ENCODE measurements around the gene GLOD4.
A peak's percentile ranks its signal among the peaks of the same experiment; 100 is the strongest.
"Not testable (repeated sequence)": the region's sequence is repeated elsewhere in the genome, so short reads cannot be mapped to it uniquely, and the experiment has no call there.

GLOD4 gene

GRCh38 chr17:802481-802880, 20.4 kb upstream of the GLOD4 start:
- no peak for DNase-seq

- DNase-seq, result no peak
Observed at GRCh38 chr17:801660-802059, 19.6 kb upstream of the GLOD4 start.

DNA sequence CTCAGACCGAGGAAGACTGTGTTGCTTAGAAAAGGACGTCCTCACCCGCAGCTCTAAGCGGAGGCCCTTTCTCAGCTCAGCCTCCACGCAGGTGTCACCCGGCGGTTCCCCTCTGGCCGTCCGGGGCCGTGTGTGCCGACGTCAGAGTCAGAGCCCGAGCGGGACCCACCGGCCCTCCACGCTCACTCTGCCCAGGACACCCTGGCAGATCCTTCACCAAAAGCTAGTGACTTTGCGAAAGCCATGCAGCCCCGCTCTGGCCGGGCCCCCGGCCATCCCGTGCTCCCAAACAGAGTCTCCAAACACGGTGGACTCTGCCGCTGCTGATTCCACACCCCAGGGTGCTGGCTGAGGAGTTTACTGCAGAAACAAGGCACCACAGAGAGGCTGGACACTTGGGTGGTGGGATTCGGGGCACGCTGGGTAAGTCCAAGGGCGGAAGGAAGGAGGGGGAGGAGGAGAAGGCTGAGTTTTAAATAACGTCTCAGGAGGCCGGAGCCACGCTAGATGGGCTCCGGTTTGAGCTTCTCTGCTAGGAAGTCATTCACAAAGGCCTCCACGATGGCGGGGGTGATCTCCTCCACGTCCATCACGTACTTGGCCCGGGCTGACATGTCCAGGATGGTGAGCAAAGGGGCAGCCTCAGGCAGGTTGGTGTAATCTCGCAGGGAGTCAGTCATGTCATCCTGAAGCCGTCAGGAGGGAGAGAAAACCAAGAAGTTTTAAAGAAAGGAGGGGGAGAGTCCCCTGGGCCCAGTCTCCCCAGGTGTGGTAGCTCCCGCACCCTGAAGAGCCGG, 18.6 kb upstream of the GLOD4 start:
- DNase-seq, result no peak

GRCh38 chr17:799261-799660, 17.2 kb upstream of the GLOD4 start:
- no peak for DNase-seq

- no peak for DNase-seq
Observed at GRCh38 chr17:798246-798645, 16.2 kb upstream of the GLOD4 start.

GRCh38 chr17:797236-797840, 15.3 kb upstream of the GLOD4 start:
- no peak for DNase-seq

GRCh38 chr17:796609-797008, 14.5 kb upstream of the GLOD4 start:
- no peak for DNase-seq

DNA sequence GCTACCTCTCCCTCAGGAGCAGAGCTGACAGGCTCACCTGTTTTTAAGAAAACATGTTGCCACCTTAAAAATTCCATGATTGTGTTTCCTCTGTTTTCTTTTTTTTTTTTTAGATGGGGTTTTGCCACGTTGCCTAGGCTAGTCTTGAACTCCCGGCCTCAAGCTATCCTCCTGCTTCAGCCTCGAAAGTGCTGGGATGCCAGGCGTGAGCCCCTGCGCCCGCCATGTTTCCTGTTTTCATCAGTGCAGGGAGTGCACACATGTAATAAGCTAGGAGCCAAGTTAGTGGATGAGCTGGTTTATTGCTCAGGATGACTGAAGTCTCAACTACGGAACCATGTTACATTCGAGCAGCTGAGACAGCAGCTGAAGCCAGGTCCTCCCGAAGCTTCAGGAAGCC, 13.6 kb upstream of the GLOD4 start:
- DNase-seq, result no peak

- no peak for DNase-seq
Observed at GRCh38 chr17:795276-795675, 13.2 kb upstream of the GLOD4 start.

DNA sequence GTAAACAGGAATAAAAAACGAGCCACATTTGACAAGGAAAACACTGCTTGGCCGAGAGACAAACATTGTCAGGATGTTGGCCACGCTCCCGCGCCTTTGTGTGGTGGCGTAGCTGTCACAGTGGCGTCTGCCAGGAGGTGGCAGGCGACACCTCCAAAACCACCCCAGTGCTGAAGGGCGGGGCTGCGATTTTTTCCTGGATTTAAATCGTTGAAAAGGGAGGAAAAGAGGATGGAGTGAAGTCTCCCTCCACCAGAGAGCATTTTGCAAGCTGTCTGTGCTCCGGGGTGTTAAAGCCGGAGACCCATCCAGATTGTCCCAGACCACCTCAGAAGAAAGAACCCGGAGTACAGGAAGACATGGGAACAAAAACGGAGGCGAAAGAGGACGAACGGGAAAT, 12.8 kb upstream of the GLOD4 start:
- DNase-seq, result peak; percentile 65

GRCh38 chr17:792277-792676, 10.2 kb upstream of the GLOD4 start:
- no peak for DNase-seq

DNA sequence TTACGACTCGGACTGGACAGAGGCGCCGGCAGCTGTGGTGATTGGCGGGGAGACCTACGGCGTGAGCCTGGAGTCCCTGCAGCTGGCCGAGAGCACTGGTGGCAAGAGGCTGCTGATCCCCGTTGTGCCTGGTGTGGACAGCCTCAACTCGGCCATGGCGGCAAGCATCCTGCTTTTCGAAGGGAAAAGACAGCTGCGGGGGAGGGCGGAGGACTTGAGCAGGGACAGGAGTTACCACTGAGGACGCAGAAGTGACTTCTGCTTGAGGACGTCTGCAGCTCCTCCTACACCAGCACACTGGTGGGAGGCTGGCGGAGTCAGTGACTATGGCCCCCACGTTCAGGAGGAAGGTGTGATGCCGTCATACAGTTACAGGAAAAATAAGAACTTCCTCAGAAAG, 9.7 kb upstream of the GLOD4 start:
- no peak for DNase-seq

DNA sequence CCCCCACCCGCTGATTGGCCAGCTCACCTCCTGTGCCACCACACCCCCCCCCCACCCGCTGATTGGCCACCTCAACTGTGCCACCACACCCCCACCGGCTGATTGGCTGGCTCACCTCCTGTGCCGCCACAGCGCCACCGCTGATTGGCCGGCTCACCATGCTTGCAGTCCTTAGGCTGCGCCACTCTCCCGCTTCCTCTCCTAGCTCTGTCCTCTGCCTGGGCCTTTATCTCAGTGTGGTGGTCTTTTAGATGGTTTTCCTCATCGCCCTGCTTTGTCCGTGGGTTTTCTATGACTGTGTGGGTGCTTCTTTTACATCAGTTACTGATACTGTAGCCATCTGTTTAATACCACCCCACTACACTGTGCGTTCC, 8.8 kb upstream of the GLOD4 start:
- not testable (repeated sequence) for DNase-seq

GRCh38 chr17:789931-790873, 8.1 kb upstream of the GLOD4 start:
- not testable (repeated sequence) for DNase-seq

DNA sequence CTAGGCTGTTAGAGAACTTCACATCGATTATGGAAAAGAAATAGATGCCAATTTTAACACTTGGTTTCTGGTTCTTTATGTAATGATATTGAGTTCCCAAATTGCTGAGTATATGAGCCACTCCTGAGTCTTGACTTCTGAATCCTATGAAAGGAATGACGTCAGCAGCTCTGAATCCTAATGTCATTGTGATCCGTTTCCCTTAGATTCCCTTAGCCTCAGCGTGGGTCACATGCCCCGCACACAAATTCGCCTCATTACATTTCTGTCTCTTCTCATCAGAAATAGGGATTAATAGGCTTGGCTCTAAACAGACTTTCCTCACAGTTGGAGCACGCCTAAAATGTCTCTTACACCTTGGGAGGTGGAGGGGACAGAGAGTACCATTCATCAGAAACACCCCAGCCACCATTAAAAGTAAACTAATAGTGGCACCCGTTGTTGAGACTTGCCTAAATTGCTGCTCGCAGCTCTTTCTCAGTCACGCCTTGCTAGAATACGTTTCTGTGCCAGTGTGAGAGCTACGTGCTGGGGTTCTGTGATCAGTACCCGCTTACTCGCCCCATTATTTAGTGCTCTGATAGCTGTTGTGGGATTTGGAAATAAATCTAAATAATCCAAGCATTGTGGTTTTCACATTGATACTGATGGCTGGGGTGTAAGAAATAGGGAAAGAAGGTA, 7.2 kb upstream of the GLOD4 start:
- no peak for DNase-seq

DNA sequence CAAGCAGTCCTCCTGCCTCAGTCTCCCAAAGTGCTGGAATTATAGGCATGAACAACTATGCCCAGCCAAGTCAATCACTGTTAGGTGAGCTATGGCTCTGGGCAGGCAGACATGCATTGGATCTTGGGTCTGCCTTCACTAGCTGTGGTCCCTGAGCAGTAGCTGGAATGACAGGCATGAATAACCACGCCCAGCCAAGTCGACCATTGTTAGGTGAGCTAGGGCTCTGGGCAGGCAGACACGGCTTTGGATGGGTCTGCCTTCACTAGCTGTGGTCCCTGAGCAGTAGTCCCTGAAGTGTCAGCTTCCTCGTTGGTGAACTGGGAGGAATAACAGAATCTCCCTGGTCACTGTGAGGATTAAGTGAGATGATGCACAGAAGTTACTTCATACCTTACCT, 6.5 kb upstream of the GLOD4 start:
- no peak for DNase-seq

DNA sequence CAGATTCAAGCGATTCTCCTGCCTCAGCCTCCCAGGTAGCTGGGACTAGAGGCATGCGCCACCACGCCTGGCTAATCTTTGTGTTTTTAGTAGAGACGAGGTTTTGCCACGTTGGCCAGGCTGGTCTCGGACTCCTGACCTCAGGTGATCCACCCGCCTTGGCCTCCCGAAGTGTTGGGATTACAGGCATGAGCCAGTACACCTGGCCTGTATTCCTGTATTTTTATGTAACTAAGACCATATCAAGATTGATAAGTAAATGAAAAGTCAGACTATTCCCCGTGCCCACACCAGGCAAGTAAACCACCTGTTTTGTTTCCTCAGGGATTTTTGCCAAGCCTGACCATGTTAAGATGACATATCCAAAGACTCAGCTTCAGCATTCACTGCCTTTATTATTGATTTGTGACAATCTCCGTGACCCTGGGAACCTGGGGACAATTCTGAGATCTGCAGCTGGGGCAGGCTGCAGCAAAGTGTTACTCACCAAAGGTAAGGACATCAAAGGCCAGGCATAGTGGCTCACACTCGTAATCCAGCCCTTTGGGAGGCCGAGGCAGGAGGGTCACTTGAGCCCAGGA, 5.7 kb upstream of the GLOD4 start:
- no peak for DNase-seq

DNA sequence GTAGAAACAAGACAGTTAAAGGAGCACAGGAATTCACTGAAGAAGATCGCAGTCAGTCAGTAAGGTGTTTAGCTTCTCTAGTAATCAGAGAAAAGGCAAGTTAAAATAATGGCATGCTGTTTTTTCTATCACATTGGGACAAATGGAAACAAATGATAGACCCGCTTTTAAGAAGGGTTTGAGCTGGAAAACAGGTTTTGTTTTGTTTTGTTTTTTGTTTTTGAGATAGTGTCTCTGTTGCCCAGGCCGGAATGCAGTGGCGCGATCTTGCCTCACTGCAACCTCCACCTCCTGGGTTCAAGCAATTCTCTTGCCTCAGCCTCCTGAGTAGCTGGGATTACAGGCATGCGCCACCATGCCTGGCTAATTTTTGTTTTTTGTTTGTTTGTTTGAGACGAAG, 3.8 kb upstream of the GLOD4 start:
- DNase-seq, result not testable (repeated sequence)

DNA sequence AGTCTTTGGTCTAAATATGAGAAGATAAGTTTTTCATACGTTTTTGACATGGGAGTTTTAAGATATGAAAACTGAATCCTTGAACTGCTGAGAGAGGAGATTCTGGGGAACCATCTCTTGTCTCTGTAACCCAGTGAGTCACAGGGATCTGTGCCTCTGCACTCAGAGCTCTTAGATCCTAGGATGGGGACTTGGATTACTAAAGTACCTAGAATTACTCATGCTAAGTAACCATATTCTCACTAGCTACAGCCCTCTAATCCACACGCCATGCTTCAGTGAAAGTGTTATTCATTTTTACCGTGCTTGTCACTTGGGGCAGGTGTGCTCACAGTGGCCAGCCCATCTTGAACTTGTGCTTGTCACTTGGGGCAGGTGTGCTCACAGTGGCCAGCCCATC, 2.1 kb upstream of the GLOD4 start:
- no peak for DNase-seq

- DNase-seq, result no peak
Observed at GRCh38 chr17:778096-778495, 4.0 kb downstream of the GLOD4 start.

DNA sequence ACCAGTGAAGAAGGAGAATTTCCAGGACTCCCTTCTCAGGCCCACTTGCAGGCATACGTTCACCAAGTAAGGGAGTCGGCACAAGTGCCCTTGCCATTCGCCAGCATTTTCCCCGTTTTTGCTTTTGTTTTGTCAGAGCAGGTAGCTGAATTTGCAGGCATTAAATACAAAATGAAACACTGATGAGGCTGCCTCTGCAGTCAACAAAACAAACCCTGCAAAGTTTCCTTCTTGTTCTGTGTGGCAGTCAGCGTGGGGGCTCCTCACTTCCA, 7.8 kb downstream of the GLOD4 start:
- DNase-seq, result no peak

GRCh38 chr17:773467-774312, 8.4 kb downstream of the GLOD4 start:
- no peak for DNase-seq
